B cell (primary cell): ENCODE results near the gene ASTN2.

ENCODE experiments used
- CTCF ChIP-seq: fragments of 200-600 bp; IDR thresholded peaks from one replicate; pipeline ENCODE4 v1.8.0; 2022; ENCODE audit warnings: antibody characterized with exemption, mild to moderate bottlenecking
- EZH2 ChIP-seq: IDR thresholded peaks from 2 replicates; pipeline ENCODE4 v1.6.1; 2012; ENCODE audit warnings: borderline replicate concordance, low read depth, mild to moderate bottlenecking, moderate library complexity, low read length; ENCODE audit not compliant: insufficient read depth, poor library complexity, severe bottlenecking

DNA sequence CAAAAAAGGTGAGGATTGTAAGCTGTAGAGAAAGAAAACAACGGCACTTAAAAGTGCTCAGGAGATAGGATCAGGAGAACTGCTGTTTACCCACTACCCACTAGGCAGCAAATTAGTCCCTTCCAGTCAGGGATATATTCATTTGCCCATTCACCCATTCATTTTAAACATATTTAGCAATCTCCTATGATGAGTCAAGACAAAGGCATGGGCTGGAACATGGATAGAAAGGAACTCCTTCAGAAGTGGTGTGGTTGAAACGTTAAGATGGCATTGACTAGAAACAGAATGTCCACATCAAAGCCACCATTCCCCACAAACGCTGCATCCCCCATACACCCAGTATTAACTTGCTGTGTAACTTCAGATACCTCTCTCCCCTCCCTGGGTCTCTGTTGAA lies 225.7 kb downstream of the ASTN2 start:
- no peak for TF ChIP-seq CTCF
- no peak for TF ChIP-seq EZH2
